Lower lobe of right lung (tissue), 2 donors: ENCODE measurements around the gene PPFIA1. TPM values are rescaled to one million over a fixed set of nuclear protein-coding genes. Genes with fewer than 3 reads are reported as not detected.

Experiments used
- ATAC-seq, 2 donors: fragments of 200-7000 bp; cut with Tn5 transposase; one replicate each; pipeline ENCODE4 v1.9.1; 2020 to 2022; ENCODE audit warnings: mild to moderate bottlenecking in 2 of 2, moderate library complexity in 2 of 2
- DNase-seq: peaks from one replicate; pipeline ENCODE4 v3.0.0-alpha.2; 2020
- H3K27ac ChIP-seq: fragments of 200-600 bp; one replicate; pipeline ENCODE4 v1.8.0; 2022
- H3K27me3 ChIP-seq: fragments of 200-600 bp; one replicate; pipeline ENCODE4 v1.8.0; 2022; ENCODE audit warnings: low read depth
- H3K36me3 ChIP-seq: fragments of 200-600 bp; one replicate; pipeline ENCODE4 v1.8.0; 2022; ENCODE audit warnings: mild to moderate bottlenecking
- H3K4me1 ChIP-seq: fragments of 200-600 bp; one replicate; pipeline ENCODE4 v1.8.0; 2022
- H3K4me3 ChIP-seq: fragments of 200-600 bp; one replicate; pipeline ENCODE4 v1.8.0; 2022; ENCODE audit warnings: mild to moderate bottlenecking
- H3K9me3 ChIP-seq: fragments of 200-600 bp; one replicate; pipeline ENCODE4 v1.8.0; 2022
- CTCF ChIP-seq: fragments of 200-600 bp; IDR thresholded peaks from one replicate; pipeline ENCODE4 v1.8.0; 2022; ENCODE audit warnings: antibody characterized with exemption, mild to moderate bottlenecking
- intact Hi-C: fragments of 100-400 bp; cut with DNase I; formaldehyde crosslinking; loops from one replicate; pipeline ENCODE4 v1.11.0; 2022
- total RNA-seq: library from RNA; stranded (reverse); fragmentation: NEBNext Ultra II Directional; extraction: Animal tissue kit (Norgen Biotek cat#: 25700); gene quantifications from one replicate; pipeline ENCODE4 v1.2.1, GENCODE V29; 2021
- donor health status: DM: no; HTN: yes; CAD: no; lungs with severe emphysema.

The PPFIA1 gene
- total RNA-seq, 1 donor from 2014 or later: 81.0 TPM

- DNase-seq: no peak
- intact Hi-C loops: no loop called here
- H3K36me3 ChIP-seq: peaks cover 95% of the 10 kb centered on the region
- H3K4me3 ChIP-seq: no peak overlapping the region
- TF ChIP-seq CTCF: no peak
- H3K27me3 ChIP-seq: no peaks in the 10 kb centered on the region
- no peaks in the 10 kb centered on the region for H3K9me3 ChIP-seq
- no peak for ATAC-seq
- H3K27ac ChIP-seq: no peak overlapping the region
- H3K4me1 ChIP-seq: no peaks in the 10 kb centered on the region
Measured at GRCh38 chr11:70419307-70420007, 149.0 kb downstream of the PPFIA1 start.

- Histone ChIP-seq H3K4me3 (no peak overlapping the region), H3K27me3 (no peaks in the 10 kb centered on the region), H3K36me3 (peaks cover 95% of the 10 kb centered on the region), H3K4me1 (no peaks in the 10 kb centered on the region), H3K27ac (no peak overlapping the region), H3K9me3 (no peaks in the 10 kb centered on the region)
- no peak for TF ChIP-seq CTCF
- DNase-seq: no peak
- ATAC-seq: no peak
- intact Hi-C loops: no loop called here
Measured at GRCh38 chr11:70420008-70420464, 149.5 kb downstream of the PPFIA1 start.

GRCh38 chr11:70420496-70420895 lies 150.0 kb downstream of the PPFIA1 start:
- intact Hi-C loops: no loop called here
- no peak for TF ChIP-seq CTCF
- Histone ChIP-seq H3K36me3 (peaks cover 95% of the 10 kb centered on the region), H3K4me3 (no peak overlapping the region), H3K27me3 (no peaks in the 10 kb centered on the region), H3K9me3 (no peaks in the 10 kb centered on the region), H3K27ac (no peak overlapping the region), H3K4me1 (no peaks in the 10 kb centered on the region)
- ATAC-seq (no peak), DNase-seq (no peak)

- DNase-seq (no peak), ATAC-seq (no peak)
- H3K36me3 ChIP-seq: peaks cover 95% of the 10 kb centered on the region
- H3K4me1 ChIP-seq: no peaks in the 10 kb centered on the region
- no peak for TF ChIP-seq CTCF
- H3K27me3 ChIP-seq: no peaks in the 10 kb centered on the region
- no peak overlapping the region for H3K4me3 ChIP-seq
- no peaks in the 10 kb centered on the region for H3K9me3 ChIP-seq
- intact Hi-C loops: no loop called here
- no peak overlapping the region for H3K27ac ChIP-seq
Measured at GRCh38 chr11:70421123-70421522, 150.6 kb downstream of the PPFIA1 start.

- ATAC-seq (no peak), DNase-seq (no peak)
- no peaks in the 10 kb centered on the region for H3K4me1 ChIP-seq
- H3K4me3 ChIP-seq: no peak overlapping the region
- intact Hi-C loops: no loop called here
- no peaks in the 10 kb centered on the region for H3K9me3 ChIP-seq
- peaks cover 92% of the 10 kb centered on the region for H3K36me3 ChIP-seq
- TF ChIP-seq CTCF: no peak
- H3K27me3 ChIP-seq: no peaks in the 10 kb centered on the region
- no peak overlapping the region for H3K27ac ChIP-seq
Measured at GRCh38 chr11:70422692-70423522, 152.4 kb downstream of the PPFIA1 start.
